ENCODE measurements around the gene PARP1.

DNA sequence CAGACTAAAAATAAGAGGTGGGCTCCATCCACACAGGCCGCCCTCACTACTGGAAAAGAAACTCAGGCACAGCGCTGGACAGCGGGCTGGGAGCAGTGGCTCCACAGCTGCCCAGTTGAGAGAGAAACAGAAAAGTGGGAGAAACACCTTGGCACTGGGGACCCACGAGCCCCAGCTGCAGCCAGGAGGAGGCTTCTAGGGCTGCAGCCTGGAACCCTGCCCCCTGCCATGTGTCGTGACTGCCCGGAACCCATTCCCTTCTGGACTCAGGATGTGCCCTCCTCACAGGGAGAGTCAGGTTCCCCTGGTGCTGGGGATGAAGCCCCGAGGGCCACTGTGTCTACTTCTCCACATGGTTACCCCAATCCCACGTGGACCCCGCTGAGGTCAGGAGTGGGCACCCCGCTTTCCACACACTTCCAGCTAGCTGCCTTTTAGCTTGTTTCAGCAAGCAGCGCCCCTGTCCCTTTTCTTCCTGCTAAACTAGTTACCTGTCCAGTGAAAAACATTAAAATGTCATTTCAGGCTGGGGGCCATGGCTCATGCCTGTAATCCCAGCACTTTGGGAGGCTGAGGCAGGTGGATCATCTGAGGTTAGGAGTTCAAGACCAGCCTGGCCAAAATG, 35.9 kb downstream of the PARP1 start:
- TF ChIP-seq, protein P1, sequence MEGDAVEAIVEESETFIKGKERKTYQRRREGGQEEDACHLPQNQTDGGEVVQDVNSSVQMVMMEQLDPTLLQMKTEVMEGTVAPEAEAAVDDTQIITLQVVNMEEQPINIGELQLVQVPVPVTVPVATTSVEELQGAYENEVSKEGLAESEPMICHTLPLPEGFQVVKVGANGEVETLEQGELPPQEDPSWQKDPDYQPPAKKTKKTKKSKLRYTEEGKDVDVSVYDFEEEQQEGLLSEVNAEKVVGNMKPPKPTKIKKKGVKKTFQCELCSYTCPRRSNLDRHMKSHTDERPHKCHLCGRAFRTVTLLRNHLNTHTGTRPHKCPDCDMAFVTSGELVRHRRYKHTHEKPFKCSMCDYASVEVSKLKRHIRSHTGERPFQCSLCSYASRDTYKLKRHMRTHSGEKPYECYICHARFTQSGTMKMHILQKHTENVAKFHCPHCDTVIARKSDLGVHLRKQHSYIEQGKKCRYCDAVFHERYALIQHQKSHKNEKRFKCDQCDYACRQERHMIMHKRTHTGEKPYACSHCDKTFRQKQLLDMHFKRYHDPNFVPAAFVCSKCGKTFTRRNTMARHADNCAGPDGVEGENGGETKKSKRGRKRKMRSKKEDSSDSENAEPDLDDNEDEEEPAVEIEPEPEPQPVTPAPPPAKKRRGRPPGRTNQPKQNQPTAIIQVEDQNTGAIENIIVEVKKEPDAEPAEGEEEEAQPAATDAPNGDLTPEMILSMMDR (IDR thresholded peaks at IDR 0.05): no peak
- TF ChIP-seq POLR2A (IDR thresholded peaks at IDR 0.05) (no peak), EP300 (IDR thresholded peaks at IDR 0.05) (no peak)

All from sigmoid colon (tissue), 4 donors.